H1 (cell line): ENCODE results near the gene TENT4B. TPM values are rescaled to one million over a fixed set of nuclear protein-coding genes. Genes with fewer than 3 reads are reported as not detected.

Source experiments
- CTCF ChIA-PET: fragments of 300-600 bp; sonication (Branson Sonifier 250); formaldehyde crosslinking; loops from one replicate; lab custom pipeline; 2021; ENCODE audit not compliant: partially characterized antibody; lab: Charles Lee
- POLR2A ChIA-PET: fragments of 300-600 bp; sonication (Branson Sonifier 250); formaldehyde crosslinking; loops from one replicate; lab custom pipeline; 2021; ENCODE audit warnings: inconsistent platforms; ENCODE audit not compliant: partially characterized antibody; lab: Charles Lee
- DNase-seq, 2 experiments: peaks; one replicate each; pipeline versions ENCODE4 v3.0.0 to v3.0.0-alpha.2; 2010 to 2022; ENCODE audit warnings: low spot score in 2 of 2, low read depth in 1 of 2, mixed read lengths in 1 of 2
- FAIRE-seq: peaks from 2 replicates; lab custom pipeline; 2011; peaks lifted over from hg19 to GRCh38; lab: Jason Lieb, UNC
- H2AFZ ChIP-seq: 2 replicates; pipeline ENCODE4 v1.8.1; 2012; ENCODE audit warnings: low read length, inconsistent platforms
- H2AK5ac ChIP-seq: 2 replicates; pipeline ENCODE4 v1.6.1; 2013; ENCODE audit warnings: low read depth, low read length
- H2BK120ac ChIP-seq: replicated peaks from 2 replicates; pipeline ENCODE3; 2013; ENCODE audit warnings: low read depth, low read length, inconsistent platforms
- H2BK12ac ChIP-seq: 2 replicates; pipeline ENCODE4 v1.6.1; 2013; ENCODE audit warnings: low read depth, low read length
- H2BK15ac ChIP-seq: 2 replicates; pipeline ENCODE4 v1.6.1; 2013; ENCODE audit warnings: low read length
- H2BK20ac ChIP-seq: 2 replicates; pipeline ENCODE4 v1.6.1; 2013; ENCODE audit warnings: low read length
- H2BK5ac ChIP-seq: 2 replicates; pipeline ENCODE4 v1.6.1; 2013; ENCODE audit warnings: low read depth, low read length
- H3K14ac ChIP-seq: 2 replicates; pipeline ENCODE4 v1.6.1; 2013; ENCODE audit warnings: inconsistent platforms; ENCODE audit not compliant: insufficient read length
- H3K18ac ChIP-seq: 2 replicates; pipeline ENCODE4 v1.6.1; 2013; ENCODE audit warnings: low read length; ENCODE audit errors: extremely low read depth
- H3K23ac ChIP-seq: 2 replicates; pipeline ENCODE4 v1.6.1; 2013; ENCODE audit warnings: inconsistent platforms; ENCODE audit not compliant: insufficient read length
- H3K23me2 ChIP-seq: 2 replicates; pipeline ENCODE4 v1.6.1; 2013; ENCODE audit warnings: low read depth, low read length
- H3K27ac ChIP-seq: 2 replicates; pipeline ENCODE4 v1.6.1; 2011; ENCODE audit warnings: low read depth, low read length, inconsistent platforms
- H3K27me3 ChIP-seq, 4 experiments: replicated peaks in 1 of 4; 1 replicate in 1 of 4; 2 replicates in 3 of 4; pipeline versions ENCODE4 v1.6.1 to v1.8.1; 2011 to 2013; ENCODE audit warnings: low read length in 3 of 4, mild to moderate bottlenecking in 3 of 4, inconsistent platforms in 2 of 4, mixed read lengths in 2 of 4, moderate library complexity in 1 of 4; ENCODE audit not compliant: control insufficient read depth in 3 of 4, insufficient read depth in 3 of 4; ENCODE audit errors: extremely low read depth in 1 of 4
- H3K36me3 ChIP-seq, 4 experiments: 2 replicates each; pipeline versions ENCODE4 v1.6.1 to v1.8.1; 2011 to 2013; ENCODE audit warnings: mild to moderate bottlenecking in 4 of 4, low read length in 3 of 4, moderate library complexity in 2 of 4, control low read depth in 1 of 4, inconsistent platforms in 1 of 4; ENCODE audit not compliant: insufficient read depth in 4 of 4, control insufficient read depth in 2 of 4
- H3K4ac ChIP-seq: replicated peaks from 2 replicates; pipeline ENCODE3; 2013; ENCODE audit warnings: low read length, low read depth, mixed read lengths, inconsistent platforms; ENCODE audit not compliant: insufficient read length
- H3K4me1 ChIP-seq, 4 experiments: replicated peaks in 1 of 4; 1 replicate in 1 of 4; 2 replicates in 3 of 4; pipeline versions ENCODE4 v1.6.1 to v1.8.1; 2011 to 2013; ENCODE audit warnings: low read length in 3 of 4, inconsistent platforms in 2 of 4, mixed read lengths in 1 of 4; ENCODE audit not compliant: insufficient read depth in 4 of 4, control insufficient read depth in 3 of 4
- H3K4me2 ChIP-seq, 2 experiments: 2 replicates each; pipeline versions ENCODE4 v1.6.1 to v1.8.1; 2011 to 2013; ENCODE audit warnings: low read depth in 2 of 2, low read length in 2 of 2, control low read depth in 1 of 2, inconsistent platforms in 1 of 2, mild to moderate bottlenecking in 1 of 2; ENCODE audit not compliant: insufficient read depth in 1 of 2
- H3K4me3 ChIP-seq, 4 experiments: fragments of 200-600, 300-600 bp in 1 of 4; sonication (generic), shearing (Covaris generic), sonication (Bioruptor Twin) in 1 of 4; 2 replicates each; pipeline versions ENCODE4 v1.5.1 to v1.8.1; 2011 to 2016; ENCODE audit warnings: low read length in 4 of 4, low read depth in 3 of 4, control low read depth in 2 of 4, inconsistent platforms in 2 of 4, mild to moderate bottlenecking in 2 of 4, mixed read lengths in 1 of 4, moderate library complexity in 1 of 4; ENCODE audit not compliant: insufficient read depth in 2 of 4; ENCODE audit errors: extremely low read depth in 1 of 4
- H3K56ac ChIP-seq: replicated peaks from 2 replicates; pipeline ENCODE3; 2013; ENCODE audit warnings: low read depth, mild to moderate bottlenecking, mixed read lengths, low read length, inconsistent platforms; ENCODE audit not compliant: insufficient read length
- H3K79me1 ChIP-seq: 2 replicates; pipeline ENCODE4 v1.6.1; 2013; ENCODE audit warnings: low read depth, low read length, control low read depth
- H3K79me2 ChIP-seq, 2 experiments: 2 replicates each; pipeline versions ENCODE4 v1.6.1 to v1.8.1; 2012 to 2013; ENCODE audit warnings: low read length in 2 of 2, mild to moderate bottlenecking in 2 of 2, inconsistent platforms in 1 of 2; ENCODE audit not compliant: insufficient read depth in 2 of 2, control insufficient read depth in 1 of 2
- H3K9ac ChIP-seq, 4 experiments: replicated peaks in 1 of 4; 1 replicate in 1 of 4; 2 replicates in 3 of 4; pipeline versions ENCODE4 v1.6.1 to v1.8.1; 2011 to 2013; ENCODE audit warnings: low read depth in 3 of 4, low read length in 3 of 4, control low read depth in 2 of 4, mild to moderate bottlenecking in 2 of 4, moderate library complexity in 2 of 4, inconsistent platforms in 1 of 4; ENCODE audit errors: extremely low read depth in 1 of 4
- H3K9me3 ChIP-seq, 2 experiments: 2 replicates each; pipeline versions ENCODE4 v1.6.1 to v1.8.1; 2012 to 2013; ENCODE audit warnings: mild to moderate bottlenecking in 2 of 2, moderate library complexity in 2 of 2, control low read depth in 1 of 2, inconsistent platforms in 1 of 2, low read depth in 1 of 2, low read length in 1 of 2, mixed read lengths in 1 of 2; ENCODE audit not compliant: insufficient read depth in 2 of 2
- H4K20me1 ChIP-seq, 2 experiments: replicated peaks in 1 of 2; 2 replicates each; pipeline versions ENCODE3 to v1.8.1; 2011 to 2013; ENCODE audit warnings: inconsistent platforms in 2 of 2, low read length in 2 of 2, mild to moderate bottlenecking in 1 of 2; ENCODE audit not compliant: insufficient read depth in 2 of 2, control insufficient read depth in 1 of 2
- H4K5ac ChIP-seq: 2 replicates; pipeline ENCODE4 v1.6.1; 2013; ENCODE audit warnings: low read length, low read depth, mixed read lengths, inconsistent platforms; ENCODE audit not compliant: insufficient read length
- H4K8ac ChIP-seq: 2 replicates; pipeline ENCODE4 v1.8.0; 2013; ENCODE audit warnings: mild to moderate bottlenecking, moderate library complexity, low read length, inconsistent platforms; ENCODE audit not compliant: insufficient read depth; ENCODE audit errors: extremely low read depth
- H4K91ac ChIP-seq: replicated peaks from 2 replicates; pipeline ENCODE3; 2013; ENCODE audit warnings: low read length, mixed read lengths, inconsistent platforms; ENCODE audit not compliant: insufficient read length
- ASH2L ChIP-seq: fragments of 200-600, 300-600 bp; sonication (generic); IDR thresholded peaks from one replicate; pipeline ENCODE4 v1.7.1; 2017; ENCODE audit warnings: low read length
- CBX5 ChIP-seq: fragments of 300-800, 300-1000 bp; sonication (generic); IDR thresholded peaks from 2 replicates; pipeline ENCODE4 v1.7.1; 2016; ENCODE audit warnings: antibody characterized with exemption, low read length, low read depth
- CBX8 ChIP-seq: fragments of 300-800, 300-1000 bp; sonication (generic); IDR thresholded peaks from 2 replicates; pipeline ENCODE4 v1.7.1; 2016; ENCODE audit warnings: low read depth, low read length, borderline replicate concordance
- CEBPB ChIP-seq: IDR thresholded peaks from 2 replicates; pipeline ENCODE4 v1.6.1; 2012; ENCODE audit warnings: low read depth, low read length
- GABPA ChIP-seq: IDR thresholded peaks from 2 replicates; pipeline ENCODE4 v1.6.1; 2011; ENCODE audit warnings: mild to moderate bottlenecking, low read length, moderate library complexity, borderline replicate concordance; ENCODE audit not compliant: insufficient read depth
- JUN ChIP-seq: IDR thresholded peaks from 2 replicates; pipeline ENCODE4 v1.6.1; 2011; ENCODE audit warnings: low read depth, mild to moderate bottlenecking, improper control_type of control experiment, low read length
- KDM1A ChIP-seq: fragments of 200-600, 300-600 bp; sonication (generic); IDR thresholded peaks from 2 replicates; pipeline ENCODE4 v1.7.1; 2016; ENCODE audit warnings: mild to moderate bottlenecking, low read length, borderline replicate concordance
- PHF8 ChIP-seq: fragments of 200-600 bp; sonication (generic); conservative IDR thresholded peaks from 2 replicates; pipeline ENCODE4 v1.7.1; 2012; ENCODE audit warnings: low read depth, mild to moderate bottlenecking, inconsistent platforms, low read length, moderate library complexity
- RXRA ChIP-seq: IDR thresholded peaks from 2 replicates; pipeline ENCODE4 v1.6.1; 2011; ENCODE audit warnings: low read depth, mild to moderate bottlenecking, low read length, moderate library complexity; ENCODE audit not compliant: insufficient read depth
- SIRT6 ChIP-seq: IDR thresholded peaks from one replicate; pipeline ENCODE4 v1.7.1; 2012; ENCODE audit warnings: low read length, inconsistent platforms
- SP2 ChIP-seq: IDR thresholded peaks from 2 replicates; pipeline ENCODE4 v1.6.1; 2012; ENCODE audit warnings: mild to moderate bottlenecking, low read length, inconsistent platforms
- TBP ChIP-seq: IDR thresholded peaks from 2 replicates; pipeline ENCODE4 v1.6.1; 2011; ENCODE audit warnings: low read depth, low read length, improper control_type of control experiment
- ZNF274 ChIP-seq: IDR thresholded peaks from 2 replicates; pipeline ENCODE4 v1.7.0; 2012; ENCODE audit warnings: low read length, borderline replicate concordance; ENCODE audit errors: extremely low read depth
- WGBS, 2 experiments: shearing (Covaris generic) in 1 of 2; methylation state at CpG; one replicate each; pipeline versions ENCODE4 v1.1.6 to v1.1.7; 2013 to 2015; ENCODE audit warnings: low lambda C conversion rate in 2 of 2, mixed read lengths in 2 of 2, inconsistent platforms in 1 of 2, low coverage in 1 of 2, missing lambda C conversion rate in 1 of 2; ENCODE audit not compliant: insufficient replicate concordance in 2 of 2, insufficient coverage in 1 of 2, insufficient read length in 1 of 2; ENCODE audit errors: extremely low coverage in 1 of 2, missing lambda C conversion rate in 1 of 2; 5-methylcytosine and 5-hydroxymethylcytosine counted together
- polyA plus RNA-seq, 7 experiments: library from polyadenylated mRNA; depleted of rRNA in 3 of 7; stranded (reverse) in 5 of 7; unstranded in 2 of 7; fragments of >200 nt in 5 of 7; fragments of 200-250 nt in 2 of 7; gene quantifications; 1 replicate in 5 of 7; 2 replicates in 1 of 7; 4 replicates in 1 of 7; pipeline versions ENCODE4 v1.2.1 to v1.2.3, GENCODE V29; 2011 to 2013; ENCODE audit warnings: missing spikeins in 2 of 7, mixed read lengths in 2 of 7
- total RNA-seq: library from RNA; stranded (reverse); fragmentation: NEBNext Ultra II Directional; extraction: Animal tissue kit (Norgen Biotek cat#: 25700); gene quantifications from 2 replicates; pipeline ENCODE4 v1.2.1, GENCODE V29; 2021
- TF ChIP-seq, protein P1 (sequence below): IDR thresholded peaks from 2 replicates; pipeline ENCODE4 v1.6.1; 2011; ENCODE audit warnings: low read length, improper control_type of control experiment

TENT4B gene
- total and polyA plus RNA-seq, 2 of the 8 experiments (the other 6 are each of a cell fraction or from before 2014, with no cell fraction given), result 4.2 to 15.7 TPM

DNA sequence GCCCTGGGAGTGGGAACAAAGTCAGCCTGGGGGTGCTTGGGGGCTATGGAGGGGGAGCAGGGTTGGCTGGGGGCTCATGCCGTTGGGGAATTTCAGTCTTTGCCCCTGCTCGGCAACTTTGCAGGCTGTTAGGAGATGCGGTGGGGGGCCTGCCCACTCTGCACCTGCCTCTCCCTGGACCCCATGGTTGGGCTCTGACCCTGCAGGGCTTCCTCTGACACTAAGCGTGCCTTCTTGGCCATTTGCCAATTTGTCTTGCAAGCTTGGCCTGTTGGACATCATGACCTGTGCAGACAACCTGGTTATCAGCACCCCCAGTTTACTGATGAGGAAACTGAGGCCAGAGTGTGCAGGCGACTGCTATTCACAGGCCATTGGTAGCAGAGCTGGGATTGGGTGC is 127.8 kb downstream of the TENT4B start:
- no peak overlapping the region for H3K18ac ChIP-seq
- peaks cover 0 to 7% (median 0%) of the 10 kb centered on the region in 4 experiments; a peak in 1 of 7 replicates for H3K4me1 ChIP-seq
- no peak overlapping the region for H3K14ac ChIP-seq
- H3K4me3 ChIP-seq, result no peak overlapping the region
- H2BK5ac ChIP-seq, result no peak overlapping the region
- no peaks in the 10 kb centered on the region for H3K79me1 ChIP-seq
- H2AK5ac ChIP-seq, result no peak overlapping the region
- no peak overlapping the region for H3K4me2 ChIP-seq
- no peak overlapping the region for H3K56ac ChIP-seq
- CTCF ChIA-PET, result interaction anchor here (1.3 to 1.5 kb wide), 3 partner anchors 31 to 391 kb away, joined by 3 to 6 read pairs (median 5); no protein-coding TSS in a partner anchor
- H3K36me3 ChIP-seq, result no peaks in the 10 kb centered on the region
- no peak overlapping the region for H4K91ac ChIP-seq
- H2BK120ac ChIP-seq, result no peak overlapping the region
- no peak overlapping the region for H3K27ac ChIP-seq
- no peaks in the 10 kb centered on the region for H3K9me3 ChIP-seq
- no peak overlapping the region for H3K9ac ChIP-seq
- peaks cover 0 to 3% of the 10 kb centered on the region in 2 experiments for H4K20me1 ChIP-seq
- H2BK15ac ChIP-seq, result no peak overlapping the region
- H3K4ac ChIP-seq, result no peak overlapping the region
- no peak overlapping the region for H3K23ac ChIP-seq
- no peak overlapping the region for H2BK20ac ChIP-seq
- TF ChIP-seq RXRA (no peak), CBX8 (no peak), PHF8 (no peak), ASH2L (no peak), ZNF274 (no peak), GABPA (no peak), KDM1A (no peak), CBX5 (no peak), SP2 (no peak), CEBPB (no peak), TBP (no peak), SIRT6 (no peak), JUN (no peak)
- TF ChIP-seq, protein P1, sequence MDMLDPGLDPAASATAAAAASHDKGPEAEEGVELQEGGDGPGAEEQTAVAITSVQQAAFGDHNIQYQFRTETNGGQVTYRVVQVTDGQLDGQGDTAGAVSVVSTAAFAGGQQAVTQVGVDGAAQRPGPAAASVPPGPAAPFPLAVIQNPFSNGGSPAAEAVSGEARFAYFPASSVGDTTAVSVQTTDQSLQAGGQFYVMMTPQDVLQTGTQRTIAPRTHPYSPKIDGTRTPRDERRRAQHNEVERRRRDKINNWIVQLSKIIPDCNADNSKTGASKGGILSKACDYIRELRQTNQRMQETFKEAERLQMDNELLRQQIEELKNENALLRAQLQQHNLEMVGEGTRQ, result no peak
- WGBS, 2 experiments, result 92% methylated on average over 5 of the region's 5 CpGs; no CpG with 5 or more reads in 1 of the 2 experiments
- H2AFZ ChIP-seq, result no peak overlapping the region
- no peak overlapping the region for H4K8ac ChIP-seq
- POLR2A ChIA-PET, result interaction anchor here (0.8 to 1.8 kb wide), 2 partner anchors 8 to 12 kb away, joined by 3 to 6 read pairs; no protein-coding TSS in a partner anchor
- FAIRE-seq (no peak), DNase-seq (no peak)
- H4K5ac ChIP-seq, result no peak overlapping the region
- no peaks in the 10 kb centered on the region for H3K23me2 ChIP-seq
- H3K79me2 ChIP-seq, result no peaks in the 10 kb centered on the region
- no peaks in the 10 kb centered on the region for H3K27me3 ChIP-seq
- no peak overlapping the region for H2BK12ac ChIP-seq
